ENCODE data around the gene SLIT1.

Gene SLIT1

DNA sequence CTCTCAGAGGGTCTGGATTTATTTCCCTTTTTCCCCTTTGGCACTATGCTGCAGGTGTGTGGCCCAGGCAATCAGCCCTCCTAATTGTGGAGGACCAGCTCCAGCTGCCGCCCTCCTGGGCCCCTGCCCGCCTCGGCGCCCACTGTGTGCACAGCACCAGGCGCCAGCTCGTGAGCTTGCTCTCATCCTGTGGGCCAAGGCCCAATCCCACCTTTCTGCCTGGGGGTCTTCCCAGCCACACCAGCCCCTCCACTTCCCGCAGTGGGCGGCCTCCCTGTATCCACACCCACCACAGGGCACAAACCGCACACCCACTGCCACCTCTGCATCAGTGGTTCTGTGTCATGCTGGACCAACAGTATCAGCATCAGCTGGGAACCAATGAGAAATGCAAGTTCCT is 25.5 kb upstream of the SLIT1 start:
- Mint-ChIP-seq H3K27me3 (no peaks in the 10 kb centered on the region), H3K4me3 (no peak overlapping the region), H3K36me3 (no peaks in the 10 kb centered on the region), H3K27ac (no peak overlapping the region), H3K9me3 (no peaks in the 10 kb centered on the region), H3K4me1 (no peaks in the 10 kb centered on the region)

DNA sequence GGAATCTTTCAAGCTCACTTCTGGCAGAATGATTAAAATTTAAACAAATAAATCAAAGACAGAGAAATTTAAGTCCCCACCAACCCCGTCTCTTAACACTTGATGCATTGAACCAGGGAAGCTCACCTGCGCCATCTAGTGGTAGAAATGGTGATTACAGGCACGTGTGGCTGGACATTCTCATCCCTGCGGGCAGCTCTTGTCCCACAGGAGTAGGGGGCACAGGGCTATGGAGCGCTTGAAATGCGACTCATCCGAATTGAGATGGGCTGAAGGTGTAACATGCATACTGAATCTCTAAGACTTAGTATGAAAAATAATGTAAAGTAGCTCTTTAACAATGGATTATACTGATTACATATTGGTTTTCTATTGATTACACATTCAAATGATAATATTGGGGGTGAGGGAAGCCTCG is 24.8 kb upstream of the SLIT1 start:
- H3K36me3 Mint-ChIP-seq: no peaks in the 10 kb centered on the region
- no peaks in the 10 kb centered on the region for H3K27me3 Mint-ChIP-seq
- H3K9me3 Mint-ChIP-seq: no peaks in the 10 kb centered on the region
- H3K4me1 Mint-ChIP-seq: no peaks in the 10 kb centered on the region
- no peak overlapping the region for H3K27ac Mint-ChIP-seq
- H3K4me3 Mint-ChIP-seq: no peak overlapping the region

DNA sequence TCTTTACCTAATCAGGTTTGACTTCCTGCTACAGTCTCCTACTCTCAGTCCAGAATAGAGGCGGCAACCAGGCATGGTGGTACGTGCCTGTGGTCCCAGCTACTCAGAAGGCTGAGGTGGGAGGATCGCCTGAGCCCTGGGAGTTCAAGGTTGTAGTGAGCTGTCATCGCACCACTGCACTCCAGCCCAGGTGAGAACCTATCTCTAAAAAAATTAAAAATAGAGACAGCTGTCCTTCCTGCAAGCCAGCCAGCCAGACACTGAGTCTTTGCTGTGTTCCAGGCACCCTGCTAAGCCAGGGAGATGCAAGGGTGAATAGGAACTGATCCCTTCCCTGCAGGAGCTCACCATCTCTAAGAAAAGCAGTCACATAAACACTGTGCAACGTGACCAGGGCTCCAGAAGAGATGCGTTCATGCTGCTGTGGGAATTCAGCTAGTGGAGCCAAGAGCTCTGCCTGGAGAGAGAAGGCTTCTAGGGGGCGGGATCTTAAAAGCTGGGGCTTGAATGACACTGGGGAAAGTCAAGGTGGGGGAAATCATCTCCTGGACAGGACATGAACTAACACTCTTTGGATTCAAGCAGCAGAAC is 22.1 kb upstream of the SLIT1 start:
- no peaks in the 10 kb centered on the region for H3K4me1 Mint-ChIP-seq
- H3K27me3 Mint-ChIP-seq: no peaks in the 10 kb centered on the region
- no peaks in the 10 kb centered on the region for H3K9me3 Mint-ChIP-seq
- no peak overlapping the region for H3K4me3 Mint-ChIP-seq
- H3K36me3 Mint-ChIP-seq: no peaks in the 10 kb centered on the region
- no peak overlapping the region for H3K27ac Mint-ChIP-seq

GRCh38 chr10:97207131-97207530 is 21.4 kb upstream of the SLIT1 start:
- Mint-ChIP-seq H3K4me3 (no peak overlapping the region), H3K27ac (no peak overlapping the region), H3K9me3 (no peaks in the 10 kb centered on the region), H3K4me1 (no peaks in the 10 kb centered on the region), H3K27me3 (no peaks in the 10 kb centered on the region), H3K36me3 (no peaks in the 10 kb centered on the region)

DNA sequence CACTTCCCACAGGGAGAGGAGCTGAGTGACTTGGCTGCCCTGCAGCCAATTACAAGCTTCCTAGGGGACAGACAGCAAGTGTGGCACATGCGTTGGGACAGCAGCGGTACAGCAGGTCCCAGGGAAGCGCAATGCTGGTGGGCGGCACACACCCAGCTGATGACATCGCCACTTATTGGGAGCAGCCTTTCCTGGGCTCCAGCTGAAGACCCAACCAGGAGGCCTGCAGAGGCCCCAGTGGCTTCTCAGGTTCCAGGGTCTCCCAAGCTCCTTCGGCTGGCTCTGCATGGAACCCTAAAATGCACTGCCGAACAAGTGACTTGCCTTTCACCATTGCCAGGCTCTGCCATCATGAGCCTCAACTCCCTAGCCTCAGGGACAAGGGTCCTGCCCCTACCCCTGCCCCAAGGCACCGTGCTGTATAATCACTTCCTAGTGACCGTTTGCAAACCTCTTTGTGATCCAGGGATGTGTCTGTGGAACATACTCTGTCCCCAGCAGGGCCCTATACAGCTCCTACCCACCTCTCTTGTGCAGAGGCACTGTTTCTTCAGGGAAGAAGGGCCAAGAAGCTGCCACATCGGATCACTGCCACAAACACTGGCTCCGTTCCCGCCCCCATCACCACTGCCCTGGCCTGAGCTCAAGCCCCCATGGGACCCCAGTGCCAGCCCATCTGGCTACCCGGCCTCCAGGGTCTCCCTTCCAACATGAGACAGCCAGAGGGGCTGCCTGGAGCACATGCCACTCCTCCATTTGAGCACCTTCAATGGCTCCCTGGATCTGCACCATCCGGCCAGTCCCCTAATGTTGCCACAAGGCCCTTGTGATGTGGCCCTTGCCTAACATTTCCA is 19.3 kb upstream of the SLIT1 start:
- H3K27me3 Mint-ChIP-seq: no peaks in the 10 kb centered on the region
- H3K4me3 Mint-ChIP-seq: no peak overlapping the region
- H3K36me3 Mint-ChIP-seq: no peaks in the 10 kb centered on the region
- no peaks in the 10 kb centered on the region for H3K4me1 Mint-ChIP-seq
- H3K9me3 Mint-ChIP-seq: no peaks in the 10 kb centered on the region
- H3K27ac Mint-ChIP-seq: no peak overlapping the region

- Mint-ChIP-seq H3K27ac (no peak overlapping the region), H3K36me3 (no peaks in the 10 kb centered on the region), H3K4me3 (no peak overlapping the region), H3K9me3 (no peaks in the 10 kb centered on the region), H3K27me3 (peaks cover 3% of the 10 kb centered on the region), H3K4me1 (no peaks in the 10 kb centered on the region)
These were observed 17.5 kb upstream of the SLIT1 start for GRCh38 chr10:97203220-97203619.

GRCh38 chr10:97200616-97201015 is 14.9 kb upstream of the SLIT1 start:
- Mint-ChIP-seq H3K9me3 (no peaks in the 10 kb centered on the region), H3K27ac (no peak overlapping the region), H3K4me1 (peaks cover 6% of the 10 kb centered on the region), H3K36me3 (no peaks in the 10 kb centered on the region), H3K4me3 (no peak overlapping the region), H3K27me3 (peaks cover 3% of the 10 kb centered on the region)

- Mint-ChIP-seq H3K27me3 (peaks cover 3% of the 10 kb centered on the region), H3K4me3 (no peak overlapping the region), H3K36me3 (no peaks in the 10 kb centered on the region), H3K27ac (no peak overlapping the region), H3K4me1 (peaks cover 8% of the 10 kb centered on the region), H3K9me3 (no peaks in the 10 kb centered on the region)
These were observed 13.4 kb upstream of the SLIT1 start for GRCh38 chr10:97199152-97199551.

DNA sequence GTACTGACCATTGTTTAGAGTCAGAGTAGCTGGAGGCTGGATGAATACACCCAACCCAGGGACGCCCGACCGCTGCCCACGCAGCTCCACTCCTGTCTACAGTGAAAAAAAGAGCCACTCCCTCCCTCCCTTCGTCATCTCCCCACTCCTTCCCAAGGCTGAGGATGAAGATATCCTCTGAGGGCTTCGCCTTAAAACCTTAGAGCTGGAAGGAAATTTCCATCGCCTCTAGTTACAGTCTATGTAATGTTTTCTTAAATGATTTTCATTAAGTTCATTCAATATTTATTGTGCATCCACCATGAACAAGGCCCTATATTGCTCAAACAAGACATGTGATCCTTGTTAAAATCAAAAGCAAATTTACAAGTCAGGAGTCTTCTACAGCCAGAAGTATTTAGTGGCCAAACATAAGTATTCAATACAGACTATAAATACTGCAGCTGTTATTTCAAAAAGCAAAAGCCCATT is 11.3 kb upstream of the SLIT1 start:
- no peaks in the 10 kb centered on the region for H3K36me3 Mint-ChIP-seq

GRCh38 chr10:97196223-97197029 is 10.7 kb upstream of the SLIT1 start:
- H3K27me3 Mint-ChIP-seq: peaks cover 14% of the 10 kb centered on the region

More for the DNA sequence above, 11.3 kb upstream of the SLIT1 start:
- Mint-ChIP-seq H3K27me3 (peaks cover 13% of the 10 kb centered on the region), H3K4me3 (peak overlapping the region; percentile 75), H3K9me3 (no peaks in the 10 kb centered on the region), H3K27ac (no peak overlapping the region), H3K4me1 (peaks cover 8% of the 10 kb centered on the region)

DNA sequence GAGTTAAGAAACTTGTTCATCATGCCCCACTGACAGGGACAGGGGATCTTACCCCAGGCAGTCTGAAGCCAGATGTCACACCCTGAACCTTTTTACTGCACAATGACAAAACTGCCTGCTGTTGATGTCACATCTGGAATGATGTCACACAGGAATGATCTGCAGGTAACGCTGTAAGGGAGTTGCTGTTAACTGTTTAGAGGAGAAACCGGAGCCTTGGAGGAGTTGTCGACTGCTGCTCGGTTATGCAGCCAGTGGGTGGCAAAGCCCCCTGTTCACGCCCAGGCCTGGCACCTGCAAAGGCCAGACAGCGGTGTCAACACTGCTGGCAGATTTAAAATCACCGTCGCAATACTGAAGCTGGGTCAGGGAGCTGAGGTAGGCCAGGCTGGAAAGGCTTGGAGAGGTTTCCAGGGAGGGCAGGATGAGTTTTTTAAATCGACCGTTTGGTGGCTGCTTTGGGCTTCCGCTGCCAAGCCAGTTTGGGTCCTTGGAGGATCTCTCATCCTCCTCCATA is 10.0 kb upstream of the SLIT1 start:
- H3K27ac Mint-ChIP-seq: no peak overlapping the region
- H3K4me1 Mint-ChIP-seq: peaks cover 8% of the 10 kb centered on the region
- H3K36me3 Mint-ChIP-seq: no peaks in the 10 kb centered on the region
- H3K27me3 Mint-ChIP-seq: peaks cover 16% of the 10 kb centered on the region
- peak overlapping the region; percentile 75 for H3K4me3 Mint-ChIP-seq
- H3K9me3 Mint-ChIP-seq: no peaks in the 10 kb centered on the region

More at GRCh38 chr10:97196223-97197029, 10.7 kb upstream of the SLIT1 start:
- Mint-ChIP-seq H3K36me3 (no peaks in the 10 kb centered on the region), H3K4me3 (peak overlapping the region; percentile 75), H3K4me1 (peaks cover 8% of the 10 kb centered on the region), H3K27ac (no peak overlapping the region), H3K9me3 (no peaks in the 10 kb centered on the region)

- peaks cover 8% of the 10 kb centered on the region for H3K4me1 Mint-ChIP-seq
- no peaks in the 10 kb centered on the region for H3K36me3 Mint-ChIP-seq
- no peaks in the 10 kb centered on the region for H3K9me3 Mint-ChIP-seq
- no peak overlapping the region for H3K27ac Mint-ChIP-seq
- H3K4me3 Mint-ChIP-seq: no peak overlapping the region
- H3K27me3 Mint-ChIP-seq: peaks cover 15% of the 10 kb centered on the region
These were observed 7.2 kb upstream of the SLIT1 start for GRCh38 chr10:97192952-97193435.

DNA sequence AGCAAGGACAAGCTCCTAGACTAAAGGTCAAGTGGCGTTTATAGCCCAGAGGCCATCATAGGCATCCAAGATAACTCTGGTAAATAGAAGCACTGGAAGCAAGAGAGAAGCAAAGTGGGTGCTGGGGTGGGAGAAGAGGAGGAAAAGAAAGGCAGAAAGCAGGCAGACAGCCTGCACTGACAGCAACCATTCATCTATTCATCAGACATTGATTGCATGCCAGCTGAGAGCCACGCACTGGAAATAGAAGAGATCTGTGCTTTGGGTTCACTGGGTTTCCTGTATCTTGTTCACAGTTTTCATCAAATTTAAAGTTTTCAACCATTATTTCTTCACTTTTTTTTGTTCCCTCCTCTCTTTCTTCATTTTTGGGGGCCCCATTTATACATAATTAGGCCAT is 4.7 kb upstream of the SLIT1 start:
- peaks cover 25% of the 10 kb centered on the region for H3K27me3 Mint-ChIP-seq
- no peak overlapping the region for H3K4me3 Mint-ChIP-seq
- H3K36me3 Mint-ChIP-seq: no peaks in the 10 kb centered on the region
- no peak overlapping the region for H3K27ac Mint-ChIP-seq
- no peaks in the 10 kb centered on the region for H3K9me3 Mint-ChIP-seq
- peaks cover under 1% of the 10 kb centered on the region for H3K4me1 Mint-ChIP-seq

DNA sequence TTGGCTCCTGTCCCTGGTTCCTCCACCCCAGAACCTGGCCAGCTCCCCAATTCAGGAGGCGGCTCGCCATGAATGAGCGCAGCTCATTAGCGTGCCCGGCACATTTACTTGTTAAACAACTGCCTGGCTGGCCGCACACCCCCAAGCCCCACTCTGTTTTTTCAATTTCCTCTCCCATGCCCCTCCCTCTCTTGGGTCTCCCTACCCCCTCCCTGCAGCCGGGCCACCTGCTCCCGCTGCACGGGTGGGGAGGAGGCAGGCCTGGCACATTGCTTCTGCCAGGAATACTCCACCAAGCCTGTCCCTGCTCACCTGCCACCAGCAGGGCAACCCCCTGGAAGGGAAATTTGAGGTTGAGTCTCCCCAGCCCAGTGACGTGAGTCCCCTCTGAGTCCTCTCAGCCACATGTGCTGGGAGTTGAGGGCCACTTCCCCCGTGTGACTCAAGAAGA is 2.5 kb upstream of the SLIT1 start:
- Mint-ChIP-seq H3K9me3 (no peaks in the 10 kb centered on the region), H3K4me1 (peaks cover 9% of the 10 kb centered on the region), H3K4me3 (no peak overlapping the region), H3K27ac (no peak overlapping the region), H3K27me3 (peaks cover 37% of the 10 kb centered on the region), H3K36me3 (no peaks in the 10 kb centered on the region)

GRCh38 chr10:97186911-97187310 is 1.2 kb upstream of the SLIT1 start:
- no peaks in the 10 kb centered on the region for H3K9me3 Mint-ChIP-seq
- no peak overlapping the region for H3K4me3 Mint-ChIP-seq
- no peaks in the 10 kb centered on the region for H3K36me3 Mint-ChIP-seq
- no peak overlapping the region for H3K27ac Mint-ChIP-seq
- H3K4me1 Mint-ChIP-seq: peaks cover 9% of the 10 kb centered on the region
- H3K27me3 Mint-ChIP-seq: peaks cover 34% of the 10 kb centered on the region

All from activated naive CD4-positive, alpha-beta T cell treated with anti-CD3 and anti-CD28 coated beads, Interleukin-2, amount 50 U/mL, for 24 hours (primary cell).